HL-60 (cell line): Measurements from ENCODE around the gene GLIS1.

ENCODE experiments used
- CTCF ChIP-seq: IDR thresholded peaks from one replicate; pipeline ENCODE4 v1.5.1; 2011; ENCODE audit warnings: low read length, control low read depth, inconsistent platforms; ENCODE audit not compliant: insufficient read depth
- GABPA ChIP-seq: IDR thresholded peaks from 2 replicates; pipeline ENCODE4 v1.6.1; 2012; ENCODE audit warnings: low read depth
- POLR2AphosphoS5 ChIP-seq: IDR thresholded peaks from 2 replicates; pipeline ENCODE4 v1.6.1; 2012; ENCODE audit warnings: low read depth
- REST ChIP-seq: IDR thresholded peaks from 2 replicates; pipeline ENCODE4 v1.6.1; 2012; ENCODE audit warnings: low read depth; ENCODE audit not compliant: insufficient replicate concordance
- SPI1 ChIP-seq: IDR thresholded peaks from 2 replicates; pipeline ENCODE4 v1.6.1; 2012; ENCODE audit warnings: low read depth, mild to moderate bottlenecking, borderline replicate concordance

GRCh38 chr1:53657891-53658396, 81.0 kb downstream of the GLIS1 start:
- TF ChIP-seq CTCF (no peak), POLR2AphosphoS5 (no peak), REST (no peak), GABPA (no peak), SPI1 (no peak)
